ENCODE results near the gene NPY4R.
"Not testable (repeated sequence)": the region's sequence is repeated elsewhere in the genome, so short reads cannot be mapped to it uniquely, and the experiment has no call there.

- TF ChIP-seq CTCF, POLR2A (IDR thresholded peaks at IDR 0.05): not testable (repeated sequence)
Measured at GRCh38 chr10:46462276-46462675, 3.5 kb downstream of the NPY4R start.

All from lower leg skin (tissue), 3 donors.